ENCODE data around the gene LRRC4C. TPM values are rescaled to one million over a fixed set of nuclear protein-coding genes. Genes with fewer than 3 reads are reported as not detected.

The LRRC4C gene
- total RNA-seq, 1 experiment from 2014 or later = not detected

- no peak for ATAC-seq
- ChIA-PET CTCF (no interaction called here), POLR2A (ENCODE audit: unreplicated experiment) (no interaction called here)
- H2AFZ ChIP-seq (ENCODE audit: low read length) = no peak overlapping the region
- no peak for DNase-seq
- no peak overlapping the region for H3K27ac ChIP-seq (ENCODE audit: low read length)
- H3K27me3 ChIP-seq (ENCODE audit: low read length) = no peaks in the 10 kb centered on the region
- H3K36me3 ChIP-seq (ENCODE audit: low read depth, low read length) = no peaks in the 10 kb centered on the region
- no peak overlapping the region for H3K4me2 ChIP-seq (ENCODE audit: low read length)
- H3K9ac ChIP-seq (ENCODE audit: low read length) = no peak overlapping the region
- no peaks in the 10 kb centered on the region for H3K9me3 ChIP-seq (ENCODE audit: low read length)
- intact Hi-C loops (cut with micrococcal nuclease) = no loop called here
- no peaks in the 10 kb centered on the region for H3K79me2 ChIP-seq (ENCODE audit: low read length)
- H4K20me1 ChIP-seq (ENCODE audit: low read length) = no peaks in the 10 kb centered on the region
- H3K9me2 ChIP-seq (replicated peaks; ENCODE audit: low read length) = no peaks in the 10 kb centered on the region
- no peak overlapping the region for H3K4me3 ChIP-seq (ENCODE audit: low read length)
- H3F3A ChIP-seq (ENCODE audit: low read length, unreplicated experiment) = no peaks in the 10 kb centered on the region
- H3K4me1 ChIP-seq (ENCODE audit: insufficient read depth, low read length) = no peaks in the 10 kb centered on the region
- BruUV-seq (replicated peaks) = no TSS peak
- TF ChIP-seq CTCF (conservative IDR thresholded peaks at IDR 0.05; ENCODE audit: low read depth, low read length) = no peak
- TF ChIP-seq EZH2phosphoT487 (IDR thresholded peaks at IDR 0.05; ENCODE audit: borderline replicate concordance, low read length) = no peak
- no peak for TF ChIP-seq EZH2 (IDR thresholded peaks at IDR 0.05; ENCODE audit: low read length, unreplicated experiment)
Measured at GRCh38 chr11:40338062-40338461, 1121.4 kb downstream of the LRRC4C start.

- Histone ChIP-seq H3K4me2 (ENCODE audit: low read length) (no peak overlapping the region), H3K79me2 (ENCODE audit: low read length) (no peaks in the 10 kb centered on the region), H3K9ac (ENCODE audit: low read length) (no peak overlapping the region), H3K27me3 (ENCODE audit: low read length) (no peaks in the 10 kb centered on the region), H3K36me3 (ENCODE audit: low read depth, low read length) (no peaks in the 10 kb centered on the region), H3K27ac (ENCODE audit: low read length) (no peak overlapping the region), H4K20me1 (ENCODE audit: low read length) (no peaks in the 10 kb centered on the region), H3F3A (ENCODE audit: low read length, unreplicated experiment) (no peaks in the 10 kb centered on the region), H3K9me2 (replicated peaks; ENCODE audit: low read length) (no peaks in the 10 kb centered on the region), H2AFZ (ENCODE audit: low read length) (no peak overlapping the region), H3K4me3 (ENCODE audit: low read length) (no peak overlapping the region), H3K9me3 (ENCODE audit: low read length) (no peaks in the 10 kb centered on the region), H3K4me1 (ENCODE audit: insufficient read depth, low read length) (no peaks in the 10 kb centered on the region)
- no TSS peak for BruUV-seq (replicated peaks)
- ChIA-PET CTCF (no interaction called here), POLR2A (ENCODE audit: unreplicated experiment) (no interaction called here)
- intact Hi-C loops (cut with micrococcal nuclease) = no loop called here
- ATAC-seq (no peak), DNase-seq (no peak)
- TF ChIP-seq EZH2 (IDR thresholded peaks at IDR 0.05; ENCODE audit: low read length, unreplicated experiment) = no peak
- TF ChIP-seq EZH2phosphoT487 (IDR thresholded peaks at IDR 0.05; ENCODE audit: borderline replicate concordance, low read length) = no peak
- no peak for TF ChIP-seq CTCF (conservative IDR thresholded peaks at IDR 0.05; ENCODE audit: low read depth, low read length)
Measured at GRCh38 chr11:40337118-40337517, 1122.3 kb downstream of the LRRC4C start.

- H3K27me3 ChIP-seq (ENCODE audit: low read length) = no peaks in the 10 kb centered on the region
- no peaks in the 10 kb centered on the region for H3K9me2 ChIP-seq (replicated peaks; ENCODE audit: low read length)
- no peak for TF ChIP-seq EZH2phosphoT487 (IDR thresholded peaks at IDR 0.05; ENCODE audit: borderline replicate concordance, low read length)
- TF ChIP-seq EZH2 (IDR thresholded peaks at IDR 0.05; ENCODE audit: low read length, unreplicated experiment) = no peak
- no peak for TF ChIP-seq CTCF (conservative IDR thresholded peaks at IDR 0.05; ENCODE audit: low read depth, low read length)
- no peaks in the 10 kb centered on the region for H3K36me3 ChIP-seq (ENCODE audit: low read depth, low read length)
- H4K20me1 ChIP-seq (ENCODE audit: low read length) = no peaks in the 10 kb centered on the region
- H3K4me1 ChIP-seq (ENCODE audit: insufficient read depth, low read length) = no peaks in the 10 kb centered on the region
- H3K9me3 ChIP-seq (ENCODE audit: low read length) = no peaks in the 10 kb centered on the region
- H3K4me2 ChIP-seq (ENCODE audit: low read length) = no peak overlapping the region
- H3K9ac ChIP-seq (ENCODE audit: low read length) = no peak overlapping the region
- ATAC-seq (peak; percentile 43), DNase-seq (peak; percentile 91)
- ChIA-PET POLR2A (ENCODE audit: unreplicated experiment) (no interaction called here), CTCF (no interaction called here)
- H3K27ac ChIP-seq (ENCODE audit: low read length) = peak overlapping the region; percentile 41
- BruUV-seq (replicated peaks) = no TSS peak
- H3K4me3 ChIP-seq (ENCODE audit: low read length) = no peak overlapping the region
- H2AFZ ChIP-seq (ENCODE audit: low read length) = no peak overlapping the region
- no peaks in the 10 kb centered on the region for H3F3A ChIP-seq (ENCODE audit: low read length, unreplicated experiment)
- no peaks in the 10 kb centered on the region for H3K79me2 ChIP-seq (ENCODE audit: low read length)
- intact Hi-C loops (cut with micrococcal nuclease) = no loop called here
Measured at GRCh38 chr11:40328890-40329614, 1130.4 kb downstream of the LRRC4C start.
